HEK293 (cell line): ENCODE results near the gene CLGN.

Source experiments
- CTCF ChIA-PET: fragments of 350-600 bp; formaldehyde crosslinking; extraction: SDS; loops from one replicate; lab custom pipeline; 2021; ENCODE audit warnings: antibody characterized with exemption; lab: Yijun Ruan, JAX
- POLR2A ChIA-PET: fragments of 300-600 bp; formaldehyde crosslinking; extraction: SDS; loops from one replicate; lab custom pipeline; 2020; ENCODE audit warnings: antibody characterized with exemption, inconsistent platforms; lab: Yijun Ruan, JAX
- H3K27ac ChIP-seq: fragments of 200-500 bp; sonication (Bioruptor generic); 2 replicates; pipeline ENCODE4 v1.5.1; 2014; ENCODE audit warnings: low read depth, low read length, control low read depth, inconsistent platforms; ENCODE audit errors: extremely low read depth
- H3K36me3 ChIP-seq, 2 experiments: fragments of 200-500 bp in 1 of 2; sonication (Bioruptor generic) in 1 of 2; 1 replicate in 1 of 2; 2 replicates in 1 of 2; pipeline ENCODE4 v1.5.1; 2014 to 2017; ENCODE audit warnings: inconsistent platforms in 2 of 2, low read length in 2 of 2; ENCODE audit not compliant: control insufficient read depth in 2 of 2, insufficient read depth in 1 of 2
- H3K4me1 ChIP-seq: fragments of 200-500 bp; sonication (Bioruptor generic); 2 replicates; pipeline ENCODE4 v1.5.1; 2014; ENCODE audit warnings: mild to moderate bottlenecking, low read length, inconsistent platforms; ENCODE audit not compliant: control insufficient read depth, insufficient read depth
- H3K4me3 ChIP-seq: 2 replicates; pipeline ENCODE4 v1.5.1; 2011; ENCODE audit warnings: low read depth, mild to moderate bottlenecking, control low read depth, low read length, moderate library complexity
- H3K9me3 ChIP-seq: fragments of 200-500 bp; sonication (Bioruptor generic); 2 replicates; pipeline ENCODE4 v1.5.1; 2014; ENCODE audit warnings: low read depth, low read length, inconsistent platforms; ENCODE audit not compliant: control insufficient read depth, insufficient read depth
- BCL11B ChIP-seq: fragments of 450-650 bp; formaldehyde crosslinking; IDR thresholded peaks from 2 replicates; pipeline ENCODE4 v1.5.1; 2016; ENCODE audit warnings: low read depth, missing biosample characterization, missing genetic modification characterization
- OSR2 ChIP-seq: fragments of 450-650 bp; formaldehyde crosslinking; IDR thresholded peaks from 2 replicates; pipeline ENCODE4 v1.5.1; 2016; ENCODE audit warnings: missing biosample characterization, missing genetic modification characterization
- PRDM1 ChIP-seq: fragments of 450-650 bp; formaldehyde crosslinking; IDR thresholded peaks from 2 replicates; pipeline ENCODE4; 2016; ENCODE audit warnings: missing biosample characterization, missing genetic modification characterization
- ZNF10 ChIP-seq: fragments of 450-650 bp; formaldehyde crosslinking; IDR thresholded peaks from 2 replicates; pipeline ENCODE4 v1.5.1; 2017; ENCODE audit warnings: missing biosample characterization, missing genetic modification characterization
- ZNF223 ChIP-seq: fragments of 450-650 bp; formaldehyde crosslinking; IDR thresholded peaks from 2 replicates; pipeline ENCODE4 v1.5.1; 2016; ENCODE audit warnings: missing biosample characterization, missing genetic modification characterization
- ZNF248 ChIP-seq: fragments of 450-650 bp; formaldehyde crosslinking; IDR thresholded peaks from 2 replicates; pipeline ENCODE4 v1.5.1; 2017; ENCODE audit warnings: missing biosample characterization, missing genetic modification characterization
- ZNF266 ChIP-seq: fragments of 450-650 bp; formaldehyde crosslinking; IDR thresholded peaks from 2 replicates; pipeline ENCODE4 v1.5.1; 2016; ENCODE audit warnings: missing biosample characterization, missing genetic modification characterization, low read depth
- ZNF335 ChIP-seq: fragments of 450-650 bp; formaldehyde crosslinking; conservative IDR thresholded peaks from 2 replicates; pipeline ENCODE4 v1.5.1; 2016; ENCODE audit warnings: missing biosample characterization, missing genetic modification characterization
- ZNF518A ChIP-seq: fragments of 450-650 bp; formaldehyde crosslinking; conservative IDR thresholded peaks from 2 replicates; pipeline ENCODE4 v1.5.1; 2016; ENCODE audit warnings: low read depth, missing biosample characterization, missing genetic modification characterization
- ZNF555 ChIP-seq: fragments of 450-650 bp; formaldehyde crosslinking; conservative IDR thresholded peaks from 2 replicates; pipeline ENCODE4 v1.5.1; 2017; ENCODE audit warnings: missing biosample characterization, mild to moderate bottlenecking, missing genetic modification characterization, inconsistent platforms
- ZNF660 ChIP-seq: fragments of 450-650 bp; IDR thresholded peaks from 2 replicates; pipeline ENCODE4 v1.5.1; 2018; ENCODE audit warnings: missing biosample characterization, mild to moderate bottlenecking, missing genetic modification characterization
- ZNF768 ChIP-seq: fragments of 450-650 bp; formaldehyde crosslinking; IDR thresholded peaks from 2 replicates; pipeline ENCODE4 v1.5.1; 2018; ENCODE audit warnings: missing biosample characterization, mild to moderate bottlenecking, missing genetic modification characterization
- TF ChIP-seq, protein P1 (sequence below): fragments of 450-650 bp; formaldehyde crosslinking; IDR thresholded peaks from 2 replicates; pipeline ENCODE4 v1.5.1; 2016; ENCODE audit warnings: missing biosample characterization, missing genetic modification characterization
- TF ChIP-seq, protein P2 (sequence below): fragments of 450-650 bp; formaldehyde crosslinking; conservative IDR thresholded peaks from 2 replicates; pipeline ENCODE4 v1.5.1; 2016; ENCODE audit warnings: low read depth, missing biosample characterization, missing genetic modification characterization
- TF ChIP-seq, protein P3 (sequence below): fragments of 450-650 bp; formaldehyde crosslinking; IDR thresholded peaks from 2 replicates; pipeline ENCODE4 v1.5.1; 2016; ENCODE audit warnings: missing biosample characterization, missing genetic modification characterization

Gene CLGN

GRCh38 chr4:140343303-140343702 lies 84.1 kb downstream of the CLGN start:
- H3K9me3 ChIP-seq, result no peaks in the 10 kb centered on the region
- POLR2A ChIA-PET, result no interaction called here
- peak; percentile 33; the same call in 1 of the 2 replicates for TF ChIP-seq ZNF518A (tag by site-specific recombination)
- no peak for TF ChIP-seq ZNF555 (tag by site-specific recombination)
- peak; percentile 96 for TF ChIP-seq ZNF266 (tag by site-specific recombination)
- TF ChIP-seq PRDM1 (tag by site-specific recombination), result no peak
- peak; percentile 40; the same call in 1 of the 2 replicates for TF ChIP-seq ZNF335
- TF ChIP-seq, protein P1, sequence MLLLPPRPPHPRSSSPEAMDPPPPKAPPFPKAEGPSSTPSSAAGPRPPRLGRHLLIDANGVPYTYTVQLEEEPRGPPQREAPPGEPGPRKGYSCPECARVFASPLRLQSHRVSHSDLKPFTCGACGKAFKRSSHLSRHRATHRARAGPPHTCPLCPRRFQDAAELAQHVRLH (tag by site-specific recombination), result peak; percentile 31; the same call in 1 of the 2 replicates
- peak; percentile 60; the same call in 1 of the 2 replicates for TF ChIP-seq OSR2 (tag by site-specific recombination)
- TF ChIP-seq ZNF248 (tag by site-specific recombination), result no peak
- TF ChIP-seq ZNF660 (tag by site-specific recombination), result 0 out of 2 replicates have a peak, but pooled peaks have one; percentile 29
- TF ChIP-seq, protein P2, sequence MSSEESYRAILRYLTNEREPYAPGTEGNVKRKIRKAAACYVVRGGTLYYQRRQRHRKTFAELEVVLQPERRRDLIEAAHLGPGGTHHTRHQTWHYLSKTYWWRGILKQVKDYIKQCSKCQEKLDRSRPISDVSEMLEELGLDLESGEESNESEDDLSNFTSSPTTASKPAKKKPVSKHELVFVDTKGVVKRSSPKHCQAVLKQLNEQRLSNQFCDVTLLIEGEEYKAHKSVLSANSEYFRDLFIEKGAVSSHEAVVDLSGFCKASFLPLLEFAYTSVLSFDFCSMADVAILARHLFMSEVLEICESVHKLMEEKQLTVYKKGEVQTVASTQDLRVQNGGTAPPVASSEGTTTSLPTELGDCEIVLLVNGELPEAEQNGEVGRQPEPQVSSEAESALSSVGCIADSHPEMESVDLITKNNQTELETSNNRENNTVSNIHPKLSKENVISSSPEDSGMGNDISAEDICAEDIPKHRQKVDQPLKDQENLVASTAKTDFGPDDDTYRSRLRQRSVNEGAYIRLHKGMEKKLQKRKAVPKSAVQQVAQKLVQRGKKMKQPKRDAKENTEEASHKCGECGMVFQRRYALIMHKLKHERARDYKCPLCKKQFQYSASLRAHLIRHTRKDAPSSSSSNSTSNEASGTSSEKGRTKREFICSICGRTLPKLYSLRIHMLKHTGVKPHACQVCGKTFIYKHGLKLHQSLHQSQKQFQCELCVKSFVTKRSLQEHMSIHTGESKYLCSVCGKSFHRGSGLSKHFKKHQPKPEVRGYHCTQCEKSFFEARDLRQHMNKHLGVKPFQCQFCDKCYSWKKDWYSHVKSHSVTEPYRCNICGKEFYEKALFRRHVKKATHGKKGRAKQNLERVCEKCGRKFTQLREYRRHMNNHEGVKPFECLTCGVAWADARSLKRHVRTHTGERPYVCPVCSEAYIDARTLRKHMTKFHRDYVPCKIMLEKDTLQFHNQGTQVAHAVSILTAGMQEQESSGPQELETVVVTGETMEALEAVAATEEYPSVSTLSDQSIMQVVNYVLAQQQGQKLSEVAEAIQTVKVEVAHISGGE (tag by site-specific recombination), result no peak
- peak; percentile 32; the same call in 1 of the 2 replicates for TF ChIP-seq ZNF10
- TF ChIP-seq ZNF768 (tag by site-specific recombination), result no peak
- TF ChIP-seq BCL11B (tag by site-specific recombination), result no peak
- TF ChIP-seq ZNF223 (tag by site-specific recombination), result no peak
- TF ChIP-seq, protein P3, sequence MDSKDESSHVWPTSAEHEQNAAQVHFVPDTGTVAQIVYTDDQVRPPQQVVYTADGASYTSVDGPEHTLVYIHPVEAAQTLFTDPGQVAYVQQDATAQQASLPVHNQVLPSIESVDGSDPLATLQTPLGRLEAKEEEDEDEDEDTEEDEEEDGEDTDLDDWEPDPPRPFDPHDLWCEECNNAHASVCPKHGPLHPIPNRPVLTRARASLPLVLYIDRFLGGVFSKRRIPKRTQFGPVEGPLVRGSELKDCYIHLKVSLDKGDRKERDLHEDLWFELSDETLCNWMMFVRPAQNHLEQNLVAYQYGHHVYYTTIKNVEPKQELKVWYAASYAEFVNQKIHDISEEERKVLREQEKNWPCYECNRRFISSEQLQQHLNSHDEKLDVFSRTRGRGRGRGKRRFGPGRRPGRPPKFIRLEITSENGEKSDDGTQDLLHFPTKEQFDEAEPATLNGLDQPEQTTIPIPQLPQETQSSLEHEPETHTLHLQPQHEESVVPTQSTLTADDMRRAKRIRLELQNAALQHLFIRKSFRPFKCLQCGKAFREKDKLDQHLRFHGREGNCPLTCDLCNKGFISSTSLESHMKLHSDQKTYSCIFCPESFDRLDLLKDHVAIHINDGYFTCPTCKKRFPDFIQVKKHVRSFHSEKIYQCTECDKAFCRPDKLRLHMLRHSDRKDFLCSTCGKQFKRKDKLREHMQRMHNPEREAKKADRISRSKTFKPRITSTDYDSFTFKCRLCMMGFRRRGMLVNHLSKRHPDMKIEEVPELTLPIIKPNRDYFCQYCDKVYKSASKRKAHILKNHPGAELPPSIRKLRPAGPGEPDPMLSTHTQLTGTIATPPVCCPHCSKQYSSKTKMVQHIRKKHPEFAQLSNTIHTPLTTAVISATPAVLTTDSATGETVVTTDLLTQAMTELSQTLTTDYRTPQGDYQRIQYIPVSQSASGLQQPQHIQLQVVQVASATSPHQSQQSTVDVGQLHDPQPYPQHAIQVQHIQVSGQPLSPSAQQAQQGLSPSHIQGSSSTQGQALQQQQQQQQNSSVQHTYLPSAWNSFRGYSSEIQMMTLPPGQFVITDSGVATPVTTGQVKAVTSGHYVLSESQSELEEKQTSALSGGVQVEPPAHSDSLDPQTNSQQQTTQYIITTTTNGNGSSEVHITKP (tag by site-specific recombination), result 0 out of 2 replicates have a peak, but pooled peaks have one; percentile 24
- no peaks in the 10 kb centered on the region for H3K4me1 ChIP-seq
- no peak overlapping the region for H3K4me3 ChIP-seq
- no peaks in the 10 kb centered on the region for H3K36me3 ChIP-seq
- CTCF ChIA-PET, result interaction anchor here (1.7 kb wide), 1 partner anchor 331 kb away, joined by 6 read pairs; no protein-coding TSS in a partner anchor
- no peak overlapping the region for H3K27ac ChIP-seq
